OCI-LY7 (cell line): ENCODE data around the gene TLCD1.
A peak's percentile ranks its signal among the peaks of the same experiment; 100 is the strongest.
"Not testable (repeated sequence)": the region's sequence is repeated elsewhere in the genome, so short reads cannot be mapped to it uniquely, and the experiment has no call there.

Source experiments
- CTCF ChIP-seq: fragments of 200-600 bp; sonication (generic); conservative IDR thresholded peaks from 2 replicates; pipeline ENCODE4 v1.5.1; 2014; ENCODE audit warnings: mild to moderate bottlenecking, antibody characterized with exemption, low read length, moderate library complexity, mixed read lengths
- EZH2phosphoT487 ChIP-seq: fragments of 200-600 bp; sonication (generic); IDR thresholded peaks from 2 replicates; pipeline ENCODE4 v1.6.1; 2018; ENCODE audit warnings: low read depth, borderline replicate concordance, mild to moderate bottlenecking, mixed run types, antibody characterized with exemption, low read length, moderate library complexity, mixed read lengths

DNA sequence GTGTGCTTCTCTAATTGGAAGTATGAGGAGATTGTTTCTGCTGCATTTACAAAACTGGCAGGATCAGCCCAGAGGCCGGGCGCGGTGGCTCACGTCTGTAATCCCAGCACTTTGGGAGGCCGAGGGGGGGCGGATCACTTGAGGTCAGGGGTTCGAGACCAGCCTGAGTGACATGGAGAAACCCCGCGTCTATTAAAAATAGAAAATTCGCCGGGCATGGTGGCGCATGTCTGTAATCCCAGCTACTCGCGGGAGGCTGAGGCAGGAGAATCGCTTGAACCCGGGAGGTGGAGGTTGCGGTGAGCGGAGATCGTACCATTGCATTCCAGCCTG lies 5.1 kb downstream of the TLCD1 start:
- TF ChIP-seq CTCF = 0 out of 2 replicates have a peak, but pooled peaks have one; percentile 3
- not testable (repeated sequence) for TF ChIP-seq EZH2phosphoT487
